Prostate gland (tissue), 2 donors: ENCODE data around the gene LGMN.
"Not testable (repeated sequence)": the region's sequence is repeated elsewhere in the genome, so short reads cannot be mapped to it uniquely, and the experiment has no call there.

Experiments used
- CTCF ChIP-seq, 4 experiments: fragments of 200-600 bp in 2 of 4; fragments of 450-650 bp in 2 of 4; sonication (generic) in 2 of 4; IDR thresholded peaks; 1 replicate in 3 of 4; 2 replicates in 1 of 4; pipeline ENCODE4 v1.5.1; 2016 to 2019; ENCODE audit warnings: antibody characterized with exemption in 4 of 4, mild to moderate bottlenecking in 2 of 4, moderate library complexity in 2 of 4
- POLR2A ChIP-seq: fragments of 450-650 bp; IDR thresholded peaks from one replicate; pipeline ENCODE4 v1.6.1; 2016; ENCODE audit warnings: antibody characterized with exemption, mild to moderate bottlenecking
- POLR2AphosphoS5 ChIP-seq: sonication (generic); formaldehyde crosslinking; IDR thresholded peaks from one replicate; pipeline ENCODE4 v1.6.1; 2017; ENCODE audit warnings: antibody characterized with exemption

- not testable (repeated sequence) for TF ChIP-seq POLR2A; CTCF (IDR thresholded peaks at IDR 0.05); POLR2AphosphoS5
These were observed 1.8 kb upstream of the LGMN start for GRCh38 chr14:92750222-92750728.
